ENCODE data around the gene FBXL15.

Gene FBXL15

DNA sequence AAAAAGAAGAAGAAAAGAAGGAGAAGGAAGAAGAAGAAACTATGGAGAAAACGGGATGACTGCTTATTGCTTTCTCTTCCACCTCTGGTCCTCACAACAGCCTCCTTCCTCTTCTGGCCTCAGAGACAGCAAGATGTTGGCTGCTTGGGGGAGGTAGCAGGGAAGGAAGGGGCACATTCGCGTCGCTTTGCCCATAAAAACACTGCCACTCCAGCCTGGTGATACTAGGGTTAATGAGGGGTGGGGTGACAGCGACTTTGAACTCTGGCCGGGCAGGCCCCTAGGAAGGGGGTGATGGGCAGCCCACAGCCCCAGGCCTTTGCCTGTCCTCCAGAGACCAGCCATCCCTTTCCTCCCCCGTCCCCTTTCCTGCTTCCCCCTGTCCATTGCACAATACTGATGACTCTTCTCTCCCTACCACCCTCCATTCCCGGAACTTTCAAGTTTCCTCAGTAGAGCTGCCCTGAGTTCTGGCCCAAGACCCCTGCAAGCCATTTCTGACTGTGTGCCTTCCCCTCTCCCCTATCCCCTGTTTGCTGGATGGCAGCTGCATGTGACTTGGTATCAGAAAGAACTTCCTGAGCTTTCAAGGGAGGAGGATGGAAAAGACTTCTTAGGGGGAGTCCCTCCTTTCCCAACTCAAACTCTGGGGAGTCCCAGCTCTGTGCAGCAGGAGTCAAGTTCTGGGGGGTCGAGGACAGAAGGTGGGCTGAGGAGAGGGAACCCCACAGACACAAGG, 13.9 kb downstream of the FBXL15 start:
- H3K4me1 ChIP-seq: no peaks in the 10 kb centered on the region
- H3K27me3 ChIP-seq: no peaks in the 10 kb centered on the region
- H3K9me3 ChIP-seq: no peaks in the 10 kb centered on the region
- TF ChIP-seq, protein P1, sequence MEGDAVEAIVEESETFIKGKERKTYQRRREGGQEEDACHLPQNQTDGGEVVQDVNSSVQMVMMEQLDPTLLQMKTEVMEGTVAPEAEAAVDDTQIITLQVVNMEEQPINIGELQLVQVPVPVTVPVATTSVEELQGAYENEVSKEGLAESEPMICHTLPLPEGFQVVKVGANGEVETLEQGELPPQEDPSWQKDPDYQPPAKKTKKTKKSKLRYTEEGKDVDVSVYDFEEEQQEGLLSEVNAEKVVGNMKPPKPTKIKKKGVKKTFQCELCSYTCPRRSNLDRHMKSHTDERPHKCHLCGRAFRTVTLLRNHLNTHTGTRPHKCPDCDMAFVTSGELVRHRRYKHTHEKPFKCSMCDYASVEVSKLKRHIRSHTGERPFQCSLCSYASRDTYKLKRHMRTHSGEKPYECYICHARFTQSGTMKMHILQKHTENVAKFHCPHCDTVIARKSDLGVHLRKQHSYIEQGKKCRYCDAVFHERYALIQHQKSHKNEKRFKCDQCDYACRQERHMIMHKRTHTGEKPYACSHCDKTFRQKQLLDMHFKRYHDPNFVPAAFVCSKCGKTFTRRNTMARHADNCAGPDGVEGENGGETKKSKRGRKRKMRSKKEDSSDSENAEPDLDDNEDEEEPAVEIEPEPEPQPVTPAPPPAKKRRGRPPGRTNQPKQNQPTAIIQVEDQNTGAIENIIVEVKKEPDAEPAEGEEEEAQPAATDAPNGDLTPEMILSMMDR (IDR thresholded peaks at IDR 0.05; ENCODE audit: low read depth, low read length): no peak
- no peaks in the 10 kb centered on the region for H3K36me3 ChIP-seq
- H3K4me3 ChIP-seq (ENCODE audit: low read depth, low read length): no peak overlapping the region
- DNase-seq: no peak

DNA sequence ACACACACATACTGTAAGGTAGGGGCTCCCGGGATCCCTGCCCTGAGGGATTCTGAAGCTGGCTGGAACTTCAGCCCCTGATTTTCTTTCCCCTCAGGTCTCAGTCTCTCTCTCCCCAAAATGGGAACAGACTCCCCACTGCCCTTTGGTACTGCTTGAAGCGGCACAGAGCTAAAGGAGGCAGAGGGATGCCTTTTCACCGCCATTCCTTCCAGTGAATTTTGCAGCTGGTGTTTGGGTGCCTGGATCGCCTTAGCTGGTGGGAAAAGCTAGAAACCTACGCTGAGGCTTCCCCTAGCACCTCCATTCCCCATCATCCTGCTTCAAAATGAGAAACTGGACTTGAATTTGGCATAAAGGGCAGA, 14.5 kb downstream of the FBXL15 start:
- no peak for DNase-seq
- H3K4me3 ChIP-seq (ENCODE audit: low read depth, low read length): no peak overlapping the region
- TF ChIP-seq, protein P1 (IDR thresholded peaks at IDR 0.05; ENCODE audit: low read depth, low read length): no peak

DNA sequence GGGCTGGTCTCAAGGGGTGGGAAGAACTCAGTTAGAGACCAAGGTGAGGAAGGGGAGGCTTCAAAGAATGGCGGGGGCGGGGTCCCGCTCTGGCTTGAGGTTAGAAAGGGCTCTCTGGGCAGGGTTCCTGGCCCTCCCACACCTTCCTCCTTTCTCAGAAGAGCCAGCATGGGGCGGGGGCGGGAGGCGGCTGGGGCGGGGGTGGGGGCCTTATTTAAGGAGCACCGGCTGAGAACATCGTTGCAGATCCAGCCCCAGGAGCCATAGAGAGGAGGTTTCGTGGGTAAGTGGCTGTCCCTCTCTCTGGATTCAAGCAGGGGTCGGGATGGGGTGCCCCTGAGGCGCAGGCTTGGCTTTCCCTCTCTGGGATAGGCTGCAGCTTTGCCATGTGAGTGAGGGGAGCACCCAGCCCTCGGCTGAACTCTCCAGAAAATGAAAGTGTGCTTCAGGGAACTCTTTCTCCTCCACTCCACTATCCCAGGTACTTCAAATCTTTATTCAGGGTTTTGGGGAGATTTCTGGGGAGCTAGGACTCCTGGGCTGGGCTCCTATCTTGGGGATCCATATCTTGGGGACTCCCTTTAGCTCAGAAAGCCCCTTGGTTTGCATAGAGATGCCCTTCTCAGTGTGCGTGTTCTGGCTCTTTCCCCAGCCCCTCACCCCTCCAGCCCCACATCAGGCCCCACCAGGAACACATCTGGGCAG, 15.0 kb downstream of the FBXL15 start:
- Histone ChIP-seq H3K9me3 (no peaks in the 10 kb centered on the region), H3K27me3 (no peaks in the 10 kb centered on the region), H3K4me1 (no peaks in the 10 kb centered on the region), H3K4me3 (ENCODE audit: low read depth, low read length) (no peak overlapping the region), H3K36me3 (no peaks in the 10 kb centered on the region)
- TF ChIP-seq, protein P1 (IDR thresholded peaks at IDR 0.05; ENCODE audit: low read depth, low read length): no peak
- DNase-seq: no peak

More for the DNA sequence above, 14.5 kb downstream of the FBXL15 start:
- no peaks in the 10 kb centered on the region for H3K9me3 ChIP-seq
- H3K27me3 ChIP-seq: no peaks in the 10 kb centered on the region
- H3K36me3 ChIP-seq: no peaks in the 10 kb centered on the region
- no peaks in the 10 kb centered on the region for H3K4me1 ChIP-seq

DNA sequence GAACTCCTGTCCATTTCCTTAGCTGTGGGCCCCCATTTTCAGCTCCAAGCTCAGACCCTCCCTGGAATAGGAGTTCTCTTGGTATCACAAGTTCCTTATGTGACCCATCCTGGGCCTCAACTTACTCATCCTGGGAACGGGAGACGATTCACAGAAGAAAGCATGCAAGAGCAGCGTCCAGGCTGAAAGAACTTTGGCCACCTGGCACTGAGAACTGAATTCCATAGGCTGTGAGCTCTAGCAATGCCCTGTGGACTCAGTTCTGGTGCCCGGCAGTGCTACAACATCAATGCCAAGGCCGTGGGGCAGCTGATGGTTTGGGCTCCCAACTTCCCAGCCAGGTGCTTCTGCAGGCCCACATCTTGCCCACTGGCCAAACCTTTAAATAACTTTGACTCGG, 15.7 kb downstream of the FBXL15 start:
- TF ChIP-seq, protein P1 (IDR thresholded peaks at IDR 0.05; ENCODE audit: low read depth, low read length): no peak
- no peaks in the 10 kb centered on the region for H3K4me1 ChIP-seq
- H3K9me3 ChIP-seq: no peaks in the 10 kb centered on the region
- H3K4me3 ChIP-seq (ENCODE audit: low read depth, low read length): no peak overlapping the region
- DNase-seq: no peak
- no peaks in the 10 kb centered on the region for H3K27me3 ChIP-seq
- H3K36me3 ChIP-seq: no peaks in the 10 kb centered on the region

DNA sequence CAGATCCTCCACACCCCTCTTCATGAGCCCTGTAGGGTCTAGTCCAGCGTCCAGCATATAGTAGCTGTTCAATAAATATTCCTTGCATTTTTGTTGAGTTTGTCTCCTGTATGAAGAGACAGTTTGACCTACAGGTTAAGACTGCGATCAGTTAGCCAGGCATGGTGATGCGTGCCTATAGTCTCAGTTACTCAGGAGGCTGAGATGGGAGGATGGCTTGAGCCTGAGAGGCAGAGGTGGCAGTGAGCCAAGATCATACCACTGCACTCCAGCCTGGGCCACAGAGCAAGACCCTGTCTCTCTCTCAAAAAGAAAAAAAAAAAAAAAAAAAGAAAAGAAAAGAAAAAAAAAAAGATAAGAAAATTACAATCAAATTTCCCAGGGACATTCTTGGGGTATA, 16.9 kb downstream of the FBXL15 start:
- no peaks in the 10 kb centered on the region for H3K4me1 ChIP-seq
- no peaks in the 10 kb centered on the region for H3K9me3 ChIP-seq
- no peaks in the 10 kb centered on the region for H3K36me3 ChIP-seq
- DNase-seq: no peak
- H3K4me3 ChIP-seq (ENCODE audit: low read depth, low read length): no peak overlapping the region
- TF ChIP-seq, protein P1 (IDR thresholded peaks at IDR 0.05; ENCODE audit: low read depth, low read length): no peak
- H3K27me3 ChIP-seq: no peaks in the 10 kb centered on the region

DNA sequence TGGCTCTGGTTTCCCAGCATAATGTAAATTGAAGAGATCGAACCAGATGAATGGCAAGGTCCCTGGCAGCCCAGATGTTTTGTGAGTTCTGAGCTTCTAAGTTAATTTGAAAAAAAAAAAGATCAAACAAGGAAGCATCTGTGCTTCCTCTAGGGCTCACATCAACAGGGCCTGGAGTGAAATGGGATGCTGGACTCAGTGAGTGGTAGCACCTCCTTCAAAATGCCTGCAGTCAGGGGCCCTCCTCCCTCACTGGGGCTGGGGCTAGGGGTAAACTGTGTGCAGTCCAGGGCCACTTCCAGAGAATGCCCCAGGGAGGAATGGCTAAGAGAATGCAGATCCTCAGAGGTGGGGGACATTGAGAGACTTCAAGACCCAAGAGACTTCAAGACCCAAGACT, 17.7 kb downstream of the FBXL15 start:
- DNase-seq: no peak
- Histone ChIP-seq H3K27me3 (no peaks in the 10 kb centered on the region), H3K36me3 (no peaks in the 10 kb centered on the region), H3K4me3 (ENCODE audit: low read depth, low read length) (no peak overlapping the region), H3K9me3 (no peaks in the 10 kb centered on the region), H3K4me1 (no peaks in the 10 kb centered on the region)
- TF ChIP-seq, protein P1 (IDR thresholded peaks at IDR 0.05; ENCODE audit: low read depth, low read length): no peak
